ENCODE results near the gene STX16.
"Not testable (repeated sequence)": the region's sequence is repeated elsewhere in the genome, so short reads cannot be mapped to it uniquely, and the experiment has no call there.

The STX16 gene

DNA sequence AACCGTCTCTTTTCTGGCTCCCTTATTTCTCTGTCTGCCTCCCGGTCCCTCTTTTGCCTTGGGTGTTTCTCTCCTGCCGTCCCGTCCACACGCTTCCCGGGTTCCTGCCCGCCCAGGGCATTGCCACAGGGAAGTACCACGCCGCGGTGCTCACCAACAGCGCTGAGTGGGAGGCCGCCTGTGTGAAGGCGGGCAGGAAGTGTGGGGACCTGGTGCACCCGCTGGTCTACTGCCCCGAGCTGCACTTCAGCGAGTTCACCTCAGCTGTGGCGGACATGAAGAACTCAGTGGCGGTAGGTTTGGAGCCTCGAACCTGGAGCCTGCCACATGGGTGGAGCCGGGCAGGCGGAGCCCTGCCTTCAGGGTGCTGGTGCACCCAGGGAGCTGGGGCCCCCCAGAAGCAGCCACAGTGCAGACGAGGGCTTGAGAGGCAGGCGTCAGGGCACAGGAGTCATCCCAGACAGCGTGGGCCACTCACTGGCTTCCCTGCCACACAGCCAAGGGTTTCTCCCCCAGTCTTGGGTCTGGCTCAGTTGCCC is 62.8 kb downstream of the STX16 start:
- no peak for DNase-seq

DNA sequence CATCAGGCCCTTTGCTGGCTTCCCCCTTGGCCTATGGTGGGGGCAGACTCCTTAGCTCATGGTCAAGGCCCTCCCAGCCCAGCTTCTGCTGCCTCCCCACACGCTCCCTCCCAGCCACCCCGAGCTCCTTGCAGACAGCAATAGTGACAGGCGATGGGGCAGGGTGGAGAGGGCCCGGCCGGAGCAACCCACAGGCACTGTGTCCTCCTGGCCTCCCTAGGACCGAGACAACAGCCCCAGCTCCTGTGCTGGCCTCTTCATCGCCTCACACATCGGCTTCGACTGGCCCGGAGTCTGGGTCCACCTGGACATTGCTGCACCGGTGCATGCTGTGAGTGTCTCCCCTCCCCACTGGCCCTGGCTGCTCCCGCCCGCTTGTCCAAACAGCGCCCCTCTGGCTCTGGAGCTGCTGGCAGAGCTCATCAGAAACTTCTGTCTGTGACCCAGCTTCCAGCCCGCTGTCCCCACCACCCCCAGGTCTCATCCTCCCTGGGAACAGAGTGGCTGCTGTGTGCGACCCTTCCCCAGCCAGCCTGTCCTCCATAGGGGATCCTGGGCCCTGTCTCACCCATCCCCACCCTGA is 63.3 kb downstream of the STX16 start:
- no peak for DNase-seq

DNA sequence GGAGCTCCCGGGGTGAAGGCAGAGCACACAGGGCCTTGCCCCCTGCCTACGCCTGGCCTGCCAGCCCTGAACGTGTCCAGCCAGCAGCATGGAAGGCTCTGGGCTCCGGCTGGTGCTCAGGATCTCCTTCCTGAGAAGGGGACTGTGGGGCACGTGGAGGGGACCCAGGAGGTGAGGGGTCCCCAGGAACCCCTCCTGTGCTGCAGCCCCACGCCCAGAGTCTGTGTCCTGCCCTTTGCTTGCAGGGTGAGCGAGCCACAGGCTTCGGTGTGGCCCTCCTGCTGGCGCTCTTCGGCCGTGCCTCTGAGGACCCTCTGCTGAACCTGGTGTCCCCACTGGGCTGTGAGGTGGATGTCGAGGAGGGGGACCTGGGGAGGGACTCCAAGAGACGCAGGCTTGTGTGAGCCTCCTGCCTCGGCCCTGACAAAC is 63.9 kb downstream of the STX16 start:
- DNase-seq = no peak

DNA sequence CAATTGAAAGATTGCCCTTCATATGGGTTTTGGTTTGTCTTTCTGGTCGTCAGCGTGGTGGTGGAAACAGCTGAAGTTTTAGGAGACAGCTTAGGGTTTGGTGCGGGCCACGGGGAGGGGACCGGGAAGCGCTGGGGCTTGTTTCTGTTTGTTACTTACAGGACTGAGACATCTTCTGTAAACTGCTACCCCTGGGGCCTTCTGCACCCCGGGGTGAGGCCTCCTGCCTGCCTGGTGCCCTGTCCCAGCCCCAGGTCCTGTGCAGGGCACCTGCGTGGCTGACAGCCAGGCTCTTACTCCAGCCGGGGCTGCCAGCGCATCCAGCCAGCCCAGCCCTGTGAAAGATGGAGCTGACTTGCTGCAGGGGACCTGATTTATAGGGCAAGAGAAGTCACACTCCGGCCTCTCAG is 64.3 kb downstream of the STX16 start:
- no peak for DNase-seq

DNA sequence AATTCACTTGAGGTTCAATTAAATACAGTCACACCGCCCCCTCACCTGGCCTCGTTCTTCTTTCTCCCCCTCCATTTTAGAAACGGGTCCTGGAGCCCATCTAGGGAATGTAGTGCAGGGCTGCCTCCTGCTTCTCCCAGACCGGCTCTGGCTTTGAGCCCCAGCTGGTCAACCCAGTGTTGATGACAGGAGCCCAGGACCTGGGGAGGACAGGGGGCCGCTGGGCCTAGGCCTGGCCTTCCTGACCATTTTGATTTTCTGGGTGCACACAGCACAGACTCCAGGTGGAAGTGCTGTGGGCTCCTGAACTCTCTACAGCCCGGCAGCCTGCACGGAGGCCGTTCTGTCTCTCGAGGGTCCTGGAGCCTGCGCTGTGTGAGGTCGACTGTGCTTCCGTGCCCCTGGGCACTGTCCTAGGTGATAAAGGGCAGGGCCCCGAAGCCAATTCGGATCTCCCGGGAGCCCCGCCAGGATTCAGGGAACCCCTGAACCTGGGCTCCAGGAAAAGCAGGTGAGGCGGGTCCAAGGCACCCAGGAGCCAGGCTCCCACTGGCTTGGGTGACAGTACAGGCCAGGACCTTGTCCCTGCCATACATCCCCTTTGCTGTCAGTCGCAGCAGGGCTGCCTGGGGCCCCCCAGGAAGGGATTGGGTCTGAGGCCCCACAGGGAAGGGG is 64.9 kb downstream of the STX16 start:
- DNase-seq = no peak

DNA sequence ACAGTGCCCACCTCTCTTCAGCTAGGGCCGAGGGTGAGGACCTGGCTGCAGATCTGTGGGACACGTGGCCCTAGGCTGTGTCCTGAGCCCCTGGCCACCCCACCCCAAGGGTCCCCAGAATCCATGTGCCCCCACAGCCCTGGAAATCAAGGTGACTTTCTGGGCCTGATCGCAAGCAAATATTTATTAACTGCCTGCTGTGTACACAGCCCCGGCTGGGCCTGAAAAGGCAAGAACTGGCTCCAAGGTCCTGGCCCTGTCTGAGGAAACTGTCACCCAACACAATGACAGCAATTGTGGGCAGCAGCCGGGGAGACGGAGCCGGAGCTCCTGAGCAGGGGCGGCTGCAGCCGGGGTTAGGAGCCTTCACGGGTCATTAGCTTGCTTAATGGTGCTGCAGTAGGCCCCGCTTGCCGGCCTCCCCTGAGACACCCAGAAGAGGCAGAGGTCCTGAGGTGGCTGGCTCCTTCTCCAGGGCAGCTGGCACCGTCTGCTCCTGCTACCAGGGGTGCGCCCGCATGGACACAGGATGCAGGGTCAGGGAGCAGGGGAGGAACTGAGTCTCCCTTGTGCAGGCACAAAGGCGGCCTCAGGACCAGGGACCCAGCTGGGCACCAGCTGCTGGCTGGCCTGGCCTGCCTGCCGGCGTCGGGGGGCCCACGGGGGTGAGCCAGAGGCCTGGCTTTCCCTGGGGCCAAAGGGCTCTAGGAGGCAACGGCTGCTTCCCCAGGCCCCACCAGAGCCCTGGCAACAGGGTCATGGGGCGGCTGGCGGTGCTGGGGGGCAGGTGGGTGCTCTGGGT is 65.6 kb downstream of the STX16 start:
- DNase-seq = no peak

DNA sequence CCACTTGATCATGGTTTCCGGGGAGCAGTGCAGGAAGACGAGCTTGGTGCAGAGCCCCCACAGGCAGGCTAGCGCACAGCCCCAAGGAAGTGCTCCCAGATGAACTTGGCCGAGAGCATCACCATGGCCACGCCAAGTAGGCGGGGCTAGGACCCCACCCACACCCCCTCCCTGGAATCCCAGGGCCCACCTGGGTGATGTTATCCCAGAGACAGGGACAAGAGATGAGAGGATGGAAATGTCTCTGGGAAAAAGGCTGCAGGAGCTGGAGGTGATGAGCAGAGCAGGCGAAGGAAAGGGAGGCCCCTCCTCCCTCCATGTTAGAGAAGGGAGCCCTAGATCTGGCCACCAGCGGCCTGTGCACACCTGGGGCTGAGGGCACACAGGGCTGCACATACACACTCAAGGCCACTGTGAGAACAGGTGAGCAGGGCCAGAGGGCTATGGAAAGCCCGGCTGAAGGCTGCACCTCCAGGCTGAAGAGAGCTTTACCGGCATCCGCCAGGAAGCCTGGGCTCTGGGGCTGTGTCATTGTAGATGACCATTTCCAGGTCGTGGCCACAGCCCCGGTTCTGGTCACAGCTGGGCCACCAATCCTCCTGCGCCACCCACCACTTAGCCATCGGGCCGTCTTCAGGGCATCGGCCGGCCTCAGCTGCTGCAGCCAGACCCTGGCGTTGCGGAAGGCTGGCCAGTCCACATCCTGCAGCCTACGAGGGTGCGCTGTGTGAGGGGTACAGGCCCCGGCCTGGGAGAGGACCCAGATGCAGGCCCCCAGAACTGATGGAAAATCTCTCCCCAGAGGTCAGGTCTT is 66.4 kb downstream of the STX16 start:
- DNase-seq = no peak

DNA sequence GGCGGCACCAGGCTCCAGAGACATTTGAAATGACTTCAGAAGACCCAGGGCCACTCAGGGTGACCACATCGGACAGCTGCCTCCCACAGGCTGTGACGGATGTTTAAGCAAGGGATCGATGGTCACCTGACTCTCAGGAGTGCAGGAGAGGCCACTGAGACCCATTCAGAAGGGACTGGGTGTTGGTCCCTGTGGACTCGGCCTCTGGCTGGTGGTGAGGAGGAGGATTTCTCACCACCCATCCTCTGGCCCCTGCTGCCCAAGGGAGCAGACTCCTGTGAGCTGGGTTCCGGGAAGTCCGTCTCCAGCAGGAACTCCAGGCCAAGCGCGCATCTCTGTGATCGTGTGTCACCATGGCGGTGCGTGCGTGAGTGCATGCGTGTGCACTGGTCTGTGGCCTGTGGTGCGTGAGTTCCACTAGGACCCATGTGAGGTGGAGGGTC is 67.1 kb downstream of the STX16 start:
- DNase-seq = no peak

DNA sequence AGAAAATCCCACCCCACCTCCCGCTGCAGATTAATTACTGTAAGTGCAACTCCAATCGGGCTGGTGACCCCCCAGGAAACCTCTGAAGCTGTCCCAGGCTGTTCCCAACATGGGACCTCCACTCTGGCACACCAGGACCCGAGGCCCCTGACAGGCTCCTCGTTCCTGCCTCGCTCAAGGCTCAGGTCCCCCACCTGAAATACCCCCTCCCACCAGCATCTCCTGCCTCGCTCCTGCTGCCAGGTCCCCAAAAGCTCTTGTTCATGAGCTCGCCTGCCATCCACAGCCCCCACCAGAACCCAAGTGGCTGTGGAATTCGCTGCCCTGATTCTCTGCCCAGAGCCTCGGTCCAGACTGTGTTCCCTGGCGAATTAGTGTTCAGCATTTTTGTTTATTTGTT is 67.6 kb downstream of the STX16 start:
- no peak for DNase-seq

DNA sequence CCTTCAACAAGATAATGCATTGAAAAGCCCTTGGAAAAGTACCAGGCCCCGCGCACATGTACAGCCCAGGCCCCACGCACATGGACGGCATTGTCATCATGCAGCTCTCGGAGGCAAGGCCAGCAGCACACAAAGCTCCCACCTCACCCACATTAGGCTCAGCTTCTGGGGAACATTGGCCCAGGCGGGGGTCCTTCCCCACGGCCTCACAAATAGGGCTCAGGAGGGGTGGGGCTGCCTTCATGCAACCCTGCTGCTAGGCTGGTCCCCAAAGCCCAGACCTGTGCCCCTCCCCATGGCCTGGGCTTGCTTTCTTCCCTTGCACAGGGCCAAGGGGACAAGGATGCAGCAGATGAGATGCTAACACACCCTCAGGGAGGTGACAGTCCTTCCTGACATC is 68.2 kb downstream of the STX16 start:
- no peak for DNase-seq

DNA sequence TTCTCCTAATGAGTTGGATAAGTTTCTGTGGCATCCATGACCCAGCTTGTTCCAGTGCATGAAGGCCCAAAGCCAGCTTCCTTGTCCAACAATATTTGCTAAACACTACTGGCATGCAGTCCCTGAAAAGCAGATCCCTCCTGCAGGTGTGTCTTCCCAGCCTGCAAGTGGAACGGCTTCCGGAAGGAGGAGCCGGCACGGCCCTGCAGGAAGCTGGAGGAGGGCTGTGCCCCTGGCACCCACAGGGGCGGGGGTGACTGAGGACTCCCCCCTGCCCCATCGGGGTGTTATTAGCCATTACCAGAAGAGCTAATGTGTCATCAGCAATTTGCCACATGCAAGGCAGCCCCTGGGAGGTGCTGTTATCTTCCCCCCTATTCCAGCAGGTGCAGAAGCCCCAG is 68.9 kb downstream of the STX16 start:
- DNase-seq = no peak

DNA sequence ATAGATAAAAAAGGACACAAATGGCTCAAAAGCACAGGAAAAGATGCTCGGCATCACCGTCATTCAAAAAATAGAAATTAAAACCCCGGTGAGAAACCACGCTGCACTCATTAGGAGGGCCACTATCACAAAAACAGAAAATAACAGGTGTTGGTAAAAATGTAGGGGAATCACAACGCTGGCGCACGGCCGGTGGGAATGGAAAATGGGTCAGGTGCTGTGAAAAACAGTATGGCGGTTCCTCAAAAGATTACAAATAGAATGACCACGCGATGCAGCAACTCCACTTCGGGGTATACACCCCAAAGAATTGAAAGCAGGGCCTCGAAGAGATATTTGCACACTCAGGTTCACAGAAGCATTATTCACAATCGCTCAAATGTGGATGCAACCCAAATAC is 69.8 kb downstream of the STX16 start:
- DNase-seq = no peak

DNA sequence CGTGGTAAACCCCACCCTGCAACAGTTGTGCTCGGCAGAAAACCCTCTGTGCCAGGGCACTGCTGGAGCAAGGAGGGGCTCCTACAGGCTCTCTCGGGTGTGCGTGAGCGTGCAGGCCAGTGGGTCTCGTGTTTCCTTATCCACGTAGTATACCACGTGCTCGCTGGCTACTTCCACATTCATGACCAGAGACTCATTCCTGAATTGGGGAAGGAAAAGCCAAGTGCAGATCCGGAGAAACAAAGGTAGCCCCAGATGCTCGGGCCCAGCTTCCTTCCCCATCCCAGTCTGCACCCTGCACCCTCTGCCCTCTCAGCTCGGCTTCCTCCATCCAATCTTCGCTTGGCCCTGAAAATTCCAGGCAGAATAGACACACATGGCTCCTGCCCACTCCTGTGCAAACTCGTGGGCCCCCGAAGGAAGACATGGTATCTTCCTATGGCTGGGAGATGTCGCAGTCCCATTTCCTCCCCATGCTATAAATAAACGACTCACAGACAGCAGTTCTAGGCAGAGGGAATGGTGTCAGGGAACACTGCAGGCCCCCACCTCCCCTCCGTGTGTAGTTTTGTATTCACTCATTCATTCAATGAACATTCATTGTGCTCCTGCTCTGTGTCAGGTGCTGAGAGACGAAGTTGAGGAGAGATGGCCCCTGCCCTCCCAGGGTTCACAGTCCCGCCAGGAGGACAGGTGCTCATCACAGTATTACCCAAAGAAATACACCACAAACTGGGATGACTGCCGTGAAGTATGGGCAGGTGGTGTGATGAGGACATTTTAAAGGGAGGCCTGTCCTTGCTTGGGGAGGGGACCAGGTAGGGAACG is 71.1 kb downstream of the STX16 start:
- DNase-seq = no peak

DNA sequence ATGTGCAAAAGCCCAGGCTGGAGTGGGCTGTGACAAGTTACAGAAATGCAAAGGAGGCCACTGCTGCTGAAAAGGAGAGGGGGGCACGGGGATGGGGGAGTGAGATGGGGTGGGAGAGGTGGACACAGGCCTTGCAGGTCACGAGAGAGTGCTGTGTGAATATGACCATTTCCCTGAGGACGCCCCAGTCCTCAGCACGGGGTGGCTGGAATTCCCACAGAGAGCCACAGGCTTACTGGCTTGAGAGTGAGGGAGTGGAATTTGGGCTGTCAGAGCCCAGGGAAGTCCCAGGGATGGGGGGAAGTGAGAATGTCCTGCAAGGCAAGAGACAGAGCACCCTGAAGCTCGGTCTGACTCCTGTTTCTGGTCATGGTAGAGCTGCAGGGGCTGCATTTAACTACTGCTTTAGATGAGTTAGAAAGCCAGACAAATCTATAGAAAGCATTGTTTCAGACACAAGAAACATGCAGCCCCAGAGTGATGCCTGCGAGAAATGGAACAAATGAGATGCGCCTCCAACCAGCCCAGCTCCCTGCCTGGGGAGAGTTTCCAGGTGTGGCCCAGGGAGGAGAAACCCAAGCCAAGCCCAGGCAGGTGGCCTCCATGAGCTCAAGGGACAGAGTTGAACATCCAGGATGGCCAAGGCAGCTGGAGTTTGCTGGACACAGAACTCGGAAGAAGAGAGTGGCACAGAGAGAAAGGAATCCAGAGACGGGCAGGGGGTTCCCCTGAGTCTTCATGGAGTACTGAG is 72.0 kb downstream of the STX16 start:
- DNase-seq = no peak

DNA sequence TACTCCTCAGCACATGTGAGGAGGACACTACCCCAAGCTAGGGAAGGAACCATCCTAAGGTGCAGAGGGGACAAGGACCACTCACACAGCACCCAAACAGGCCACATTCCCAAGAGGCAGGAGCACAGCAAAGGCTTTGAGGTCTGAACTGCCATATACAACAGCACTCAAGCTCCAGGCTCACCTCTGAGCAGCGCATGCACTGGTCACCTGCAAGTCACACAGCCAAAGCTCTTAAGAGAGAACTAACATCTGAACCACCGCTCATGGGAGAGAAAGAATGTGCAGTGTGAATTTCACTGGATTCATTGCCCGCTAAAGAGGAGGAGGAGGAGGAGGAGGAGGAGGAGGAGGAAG is 72.5 kb downstream of the STX16 start:
- no peak for DNase-seq

DNA sequence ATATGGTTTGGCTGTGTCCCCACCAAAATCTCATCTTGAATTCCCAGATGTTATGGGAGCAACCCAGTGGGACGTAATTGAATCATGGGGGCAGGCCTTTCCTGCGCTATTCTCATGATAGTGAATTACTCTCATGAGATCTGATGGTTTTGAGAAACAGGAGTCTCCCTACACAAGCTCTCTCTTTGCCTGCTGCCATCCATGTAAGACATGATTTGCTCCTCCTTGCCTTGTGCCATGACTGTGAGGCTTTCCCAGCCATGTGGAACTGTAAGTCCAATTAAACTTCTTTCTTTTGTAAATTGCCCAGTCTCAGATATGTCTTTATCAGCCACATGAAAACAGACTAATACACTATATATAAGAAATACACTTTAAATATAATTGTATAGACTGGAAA is 75.1 kb downstream of the STX16 start:
- DNase-seq = not testable (repeated sequence)
